A673 (cell line): ENCODE data around the gene FBXW8. TPM values are rescaled to one million over a fixed set of nuclear protein-coding genes. Genes with fewer than 3 reads are reported as not detected.

Source experiments
- BruUV-seq: library from RNA; stranded (reverse); fragments of 400-500 nt; replicated peaks from 2 replicates; lab custom pipeline; 2021; lab: Mats Ljungman, UMichigan
- CTCF ChIA-PET: fragments of 300-600 bp; sonication (Branson Sonifier 250); formaldehyde crosslinking; loops from one replicate; lab custom pipeline; 2022; ENCODE audit warnings: antibody characterized with exemption; lab: Charles Lee
- POLR2A ChIA-PET: fragments of 300-600 bp; sonication (Branson Sonifier 250); formaldehyde crosslinking; loops from one replicate; lab custom pipeline; 2022; ENCODE audit warnings: antibody characterized with exemption; ENCODE audit not compliant: low non-redundant PET; lab: Charles Lee
- DNase-seq: peaks from one replicate; pipeline ENCODE4 v3.0.0-alpha.2; 2015; ENCODE audit warnings: low spot score
- H3K27ac ChIP-seq: fragments of 200-600 bp; sonication (generic); 2 replicates; pipeline ENCODE4 v1.5.1; 2016; ENCODE audit warnings: mixed run types, low read depth, mild to moderate bottlenecking, mixed read lengths, antibody characterized with exemption, low read length; ENCODE audit not compliant: poor library complexity, severe bottlenecking
- H3K27me3 ChIP-seq: fragments of 200-600 bp; sonication (generic); replicated peaks from 2 replicates; pipeline ENCODE4 v1.6.1; 2017; ENCODE audit warnings: mixed run types, low read depth, mild to moderate bottlenecking, mixed read lengths, antibody characterized with exemption, low read length; ENCODE audit not compliant: insufficient read depth, poor library complexity
- H3K36me3 ChIP-seq: fragments of 200-600 bp; sonication (generic); 2 replicates; pipeline ENCODE4 v1.6.1; 2016; ENCODE audit warnings: mixed run types, mild to moderate bottlenecking, mixed read lengths, antibody characterized with exemption, low read length; ENCODE audit not compliant: insufficient read depth, poor library complexity, severe bottlenecking
- H3K4me1 ChIP-seq: fragments of 200-600 bp; sonication (generic); 2 replicates; pipeline ENCODE4 v1.6.1; 2017; ENCODE audit warnings: mixed run types, mild to moderate bottlenecking, mixed read lengths, antibody characterized with exemption, low read length; ENCODE audit not compliant: insufficient read depth, poor library complexity, severe bottlenecking
- H3K4me3 ChIP-seq: fragments of 200-600 bp; sonication (generic); 2 replicates; pipeline ENCODE4 v1.5.1; 2016; ENCODE audit warnings: low read depth, mixed run types, mild to moderate bottlenecking, mixed read lengths, low read length; ENCODE audit not compliant: poor library complexity, severe bottlenecking
- H3K9me3 ChIP-seq: fragments of 200-600 bp; sonication (generic); 2 replicates; pipeline ENCODE4 v1.6.1; 2016; ENCODE audit warnings: mixed run types, low read depth, mild to moderate bottlenecking, mixed read lengths, antibody characterized with exemption, low read length; ENCODE audit not compliant: poor library complexity, severe bottlenecking
- CTCF ChIP-seq: fragments of 300-800, 200-600 bp; sonication (generic); conservative IDR thresholded peaks from 2 replicates; pipeline ENCODE4 v1.5.1; 2017; ENCODE audit warnings: low read depth, mild to moderate bottlenecking, antibody characterized with exemption, low read length, moderate library complexity, mixed read lengths
- EZH2 ChIP-seq: fragments of 200-600 bp; sonication (generic); IDR thresholded peaks from 2 replicates; pipeline ENCODE4 v1.6.1; 2017; ENCODE audit warnings: borderline replicate concordance, low read depth, mild to moderate bottlenecking, mixed read lengths, antibody characterized with exemption, low read length; ENCODE audit not compliant: poor library complexity, severe bottlenecking
- intact Hi-C: fragments of 100-400 bp; cut with micrococcal nuclease; formaldehyde crosslinking; loops from one replicate; pipeline ENCODE4 v1.10.0; 2022; ENCODE audit not compliant: unreplicated experiment
- total RNA-seq: library from RNA; stranded (reverse); gene quantifications from 2 replicates; pipeline ENCODE4 v1.2.3, GENCODE V29; 2021

FBXW8 gene
- total RNA-seq, 1 experiment from 2014 or later: 14.8 TPM

GRCh38 chr12:116990329-116990728 is 79.6 kb downstream of the FBXW8 start:
- DNase-seq: no peak
- ChIA-PET POLR2A (no interaction called here), CTCF (no interaction called here)
- H3K4me1 ChIP-seq: no peaks in the 10 kb centered on the region
- H3K27me3 ChIP-seq: no peaks in the 10 kb centered on the region
- H3K27ac ChIP-seq: no peak overlapping the region
- intact Hi-C loops: no loop called here
- TF ChIP-seq EZH2: no peak
- TF ChIP-seq CTCF: no peak
- no peak overlapping the region for H3K4me3 ChIP-seq
- no TSS peak for BruUV-seq
- H3K36me3 ChIP-seq: peaks cover 7% of the 10 kb centered on the region
- H3K9me3 ChIP-seq: no peaks in the 10 kb centered on the region

- peaks cover 7% of the 10 kb centered on the region for H3K36me3 ChIP-seq
- no peak for DNase-seq
- no peaks in the 10 kb centered on the region for H3K9me3 ChIP-seq
- H3K4me3 ChIP-seq: no peak overlapping the region
- ChIA-PET POLR2A (no interaction called here), CTCF (no interaction called here)
- TF ChIP-seq CTCF (no peak), EZH2 (no peak)
- no peaks in the 10 kb centered on the region for H3K4me1 ChIP-seq
- no peak overlapping the region for H3K27ac ChIP-seq
- intact Hi-C loops: no loop called here
- no peaks in the 10 kb centered on the region for H3K27me3 ChIP-seq
- no TSS peak for BruUV-seq
Measured at GRCh38 chr12:116990971-116991966, 80.5 kb downstream of the FBXW8 start.

GRCh38 chr12:116996093-116996492 is 85.3 kb downstream of the FBXW8 start:
- H3K27ac ChIP-seq: no peak overlapping the region
- ChIA-PET POLR2A (no interaction called here), CTCF (no interaction called here)
- no peaks in the 10 kb centered on the region for H3K9me3 ChIP-seq
- H3K36me3 ChIP-seq: no peaks in the 10 kb centered on the region
- intact Hi-C loops: no loop called here
- BruUV-seq: no TSS peak
- no peaks in the 10 kb centered on the region for H3K27me3 ChIP-seq
- no peaks in the 10 kb centered on the region for H3K4me1 ChIP-seq
- DNase-seq: no peak
- no peak overlapping the region for H3K4me3 ChIP-seq
- TF ChIP-seq EZH2: no peak
